ENCODE results near the gene RHBDL3. TPM values are rescaled to one million over a fixed set of nuclear protein-coding genes. Genes with fewer than 3 reads are reported as not detected.

RHBDL3 gene
- total RNA-seq, 1 experiment from 2014 or later: not detected

- no peaks in the 10 kb centered on the region for H3K9me3 Mint-ChIP-seq (ENCODE audit: unreplicated experiment)
- no peak overlapping the region for H3K27ac Mint-ChIP-seq (ENCODE audit: low read depth, unreplicated experiment)
- CTCF ChIA-PET: no interaction called here
- TF ChIP-seq, protein P1, sequence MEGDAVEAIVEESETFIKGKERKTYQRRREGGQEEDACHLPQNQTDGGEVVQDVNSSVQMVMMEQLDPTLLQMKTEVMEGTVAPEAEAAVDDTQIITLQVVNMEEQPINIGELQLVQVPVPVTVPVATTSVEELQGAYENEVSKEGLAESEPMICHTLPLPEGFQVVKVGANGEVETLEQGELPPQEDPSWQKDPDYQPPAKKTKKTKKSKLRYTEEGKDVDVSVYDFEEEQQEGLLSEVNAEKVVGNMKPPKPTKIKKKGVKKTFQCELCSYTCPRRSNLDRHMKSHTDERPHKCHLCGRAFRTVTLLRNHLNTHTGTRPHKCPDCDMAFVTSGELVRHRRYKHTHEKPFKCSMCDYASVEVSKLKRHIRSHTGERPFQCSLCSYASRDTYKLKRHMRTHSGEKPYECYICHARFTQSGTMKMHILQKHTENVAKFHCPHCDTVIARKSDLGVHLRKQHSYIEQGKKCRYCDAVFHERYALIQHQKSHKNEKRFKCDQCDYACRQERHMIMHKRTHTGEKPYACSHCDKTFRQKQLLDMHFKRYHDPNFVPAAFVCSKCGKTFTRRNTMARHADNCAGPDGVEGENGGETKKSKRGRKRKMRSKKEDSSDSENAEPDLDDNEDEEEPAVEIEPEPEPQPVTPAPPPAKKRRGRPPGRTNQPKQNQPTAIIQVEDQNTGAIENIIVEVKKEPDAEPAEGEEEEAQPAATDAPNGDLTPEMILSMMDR (IDR thresholded peaks at IDR 0.05; ENCODE audit: unreplicated experiment): no peak
- POLR2A ChIA-PET: interaction anchor here (0.6 to 0.9 kb wide), 3 partner anchors 10 to 16 kb away, joined by 3 to 4 read pairs (median 4); partner anchors contain the start of gene C17orf75
- intact Hi-C loops (cut with micrococcal nuclease): loop anchor here (10.0 kb wide), 1 partner anchor 88 kb away; the partner anchor contains the start of gene PSMD11
- no peaks in the 10 kb centered on the region for H3K27me3 Mint-ChIP-seq (ENCODE audit: insufficient read depth, unreplicated experiment)
- peak overlapping the region; percentile 28 for H3K4me3 Mint-ChIP-seq (ENCODE audit: unreplicated experiment)
- H3K36me3 Mint-ChIP-seq (ENCODE audit: insufficient read depth, unreplicated experiment): peaks cover 94% of the 10 kb centered on the region
- no TSS peak for BruUV-seq (replicated peaks)
- no peak for DNase-seq (ENCODE audit: unreplicated experiment)
- peaks cover 32% of the 10 kb centered on the region for H3K4me1 Mint-ChIP-seq (ENCODE audit: insufficient read depth, unreplicated experiment)
Measured at GRCh38 chr17:32356378-32356743, 90.7 kb downstream of the RHBDL3 start.

GRCh38 chr17:32356750-32357149 lies 91.1 kb downstream of the RHBDL3 start:
- TF ChIP-seq, protein P1 (IDR thresholded peaks at IDR 0.05; ENCODE audit: unreplicated experiment): no peak
- Mint-ChIP-seq H3K4me3 (ENCODE audit: unreplicated experiment) (peak overlapping the region; percentile 28), H3K4me1 (ENCODE audit: insufficient read depth, unreplicated experiment) (peaks cover 32% of the 10 kb centered on the region), H3K27ac (ENCODE audit: low read depth, unreplicated experiment) (no peak overlapping the region), H3K27me3 (ENCODE audit: insufficient read depth, unreplicated experiment) (no peaks in the 10 kb centered on the region), H3K36me3 (ENCODE audit: insufficient read depth, unreplicated experiment) (peaks cover 95% of the 10 kb centered on the region), H3K9me3 (ENCODE audit: unreplicated experiment) (no peaks in the 10 kb centered on the region)
- no TSS peak for BruUV-seq (replicated peaks)
- POLR2A ChIA-PET: interaction anchor here (0.6 to 2.0 kb wide), 3 partner anchors 9 to 135 kb away, joined by 3 to 6 read pairs (median 4); partner anchors contain the start of gene C17orf75
- CTCF ChIA-PET: interaction anchor here (1.0 kb wide), 1 partner anchor 88 kb away, joined by 3 read pairs; the partner anchor contains the start of gene PSMD11
- DNase-seq (ENCODE audit: unreplicated experiment): peak; percentile 85
- intact Hi-C loops (cut with micrococcal nuclease): loop anchor here (10.0 kb wide), 1 partner anchor 88 kb away; the partner anchor contains the start of gene PSMD11

DNA sequence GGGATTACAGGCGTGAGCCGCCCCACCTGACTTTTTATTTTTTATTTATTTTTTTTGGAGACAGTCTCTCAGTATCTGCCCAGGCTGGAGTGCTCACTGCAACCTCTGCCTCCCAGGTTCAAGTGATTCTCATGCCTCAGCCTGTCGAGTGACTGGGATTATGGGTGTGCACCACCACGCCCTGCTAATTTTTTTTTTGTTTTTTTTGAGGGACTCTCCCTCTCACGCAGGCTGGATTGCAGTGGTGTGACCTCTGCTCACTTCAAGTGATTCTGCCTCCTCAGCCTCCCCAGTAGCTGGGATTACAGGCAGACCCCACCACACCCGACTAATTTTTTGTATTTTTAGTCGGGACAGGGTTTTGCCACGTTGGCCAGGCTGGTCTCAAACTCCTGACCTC lies 92.0 kb downstream of the RHBDL3 start:
- intact Hi-C loops (cut with micrococcal nuclease): loop anchor here (10.0 kb wide), 1 partner anchor 87 kb away; the partner anchor contains the start of gene PSMD11
- Mint-ChIP-seq H3K27ac (ENCODE audit: low read depth, unreplicated experiment) (no peak overlapping the region), H3K36me3 (ENCODE audit: insufficient read depth, unreplicated experiment) (peaks cover 95% of the 10 kb centered on the region), H3K4me3 (ENCODE audit: unreplicated experiment) (no peak overlapping the region), H3K4me1 (ENCODE audit: insufficient read depth, unreplicated experiment) (peaks cover 32% of the 10 kb centered on the region), H3K9me3 (ENCODE audit: unreplicated experiment) (no peaks in the 10 kb centered on the region), H3K27me3 (ENCODE audit: insufficient read depth, unreplicated experiment) (no peaks in the 10 kb centered on the region)
- ChIA-PET CTCF (interaction anchor here (1.0 kb wide), 1 partner anchor 87 kb away, joined by 3 read pairs; the partner anchor contains the start of gene PSMD11), POLR2A (interaction anchor here (0.6 to 2.0 kb wide), 5 partner anchors 9 to 134 kb away, joined by 3 to 6 read pairs (median 3); partner anchors contain the start of gene C17orf75)
- peak; percentile 56 for DNase-seq (ENCODE audit: unreplicated experiment)
- BruUV-seq (replicated peaks): no TSS peak
- TF ChIP-seq, protein P1 (IDR thresholded peaks at IDR 0.05; ENCODE audit: unreplicated experiment): no peak

DNA sequence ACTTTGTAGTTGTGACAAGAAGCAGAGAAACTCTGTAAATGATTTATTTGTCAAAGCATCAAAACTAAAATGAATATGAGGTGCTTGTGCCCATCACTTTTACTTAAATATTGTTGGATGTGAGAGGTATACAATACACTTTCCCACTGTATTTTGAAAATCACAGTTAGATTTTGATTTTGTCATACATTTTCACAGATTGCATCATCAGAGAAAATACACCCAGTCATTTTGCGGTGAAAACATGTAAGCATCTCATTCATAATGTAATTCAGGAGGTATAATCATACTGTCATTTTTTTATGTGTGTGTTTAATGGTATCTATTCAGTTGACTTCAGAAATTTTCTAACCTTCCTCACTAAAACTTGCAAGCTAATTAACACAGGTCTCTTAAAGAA lies 95.6 kb downstream of the RHBDL3 start:
- POLR2A ChIA-PET: interaction anchor here (0.6 to 2.1 kb wide), 6 partner anchors 10 to 84 kb away, joined by 3 to 14 read pairs (median 4); no protein-coding TSS in a partner anchor
- H3K36me3 Mint-ChIP-seq (ENCODE audit: insufficient read depth, unreplicated experiment): peaks cover 97% of the 10 kb centered on the region
- intact Hi-C loops (cut with micrococcal nuclease): no loop called here

More for the DNA sequence above, 95.6 kb downstream of the RHBDL3 start:
- CTCF ChIA-PET: interaction anchor here (1.3 kb wide), 1 partner anchor 100 kb away, joined by 5 read pairs; no protein-coding TSS in a partner anchor
- no TSS peak for BruUV-seq (replicated peaks)
- Mint-ChIP-seq H3K9me3 (ENCODE audit: unreplicated experiment) (no peaks in the 10 kb centered on the region), H3K4me3 (ENCODE audit: unreplicated experiment) (no peak overlapping the region), H3K4me1 (ENCODE audit: insufficient read depth, unreplicated experiment) (peaks cover 11% of the 10 kb centered on the region), H3K27ac (ENCODE audit: low read depth, unreplicated experiment) (no peak overlapping the region), H3K27me3 (ENCODE audit: insufficient read depth, unreplicated experiment) (no peaks in the 10 kb centered on the region)
- TF ChIP-seq, protein P1 (IDR thresholded peaks at IDR 0.05; ENCODE audit: unreplicated experiment): no peak
- DNase-seq (ENCODE audit: unreplicated experiment): no peak
